NCI-H2196 treated with DMSO at 0.1 percent for 48 hours (cell line): ENCODE data around the gene FOXP4.
A peak's percentile ranks its signal among the peaks of the same experiment; 100 is the strongest.
"Not testable (repeated sequence)": the region's sequence is repeated elsewhere in the genome, so short reads cannot be mapped to it uniquely, and the experiment has no call there.

Experiments
- DNase-seq: peaks from one replicate; lab custom pipeline; 2025; ENCODE audit not compliant: unreplicated experiment; lab: John Stamatoyannopoulos, UW

The FOXP4 gene

DNA sequence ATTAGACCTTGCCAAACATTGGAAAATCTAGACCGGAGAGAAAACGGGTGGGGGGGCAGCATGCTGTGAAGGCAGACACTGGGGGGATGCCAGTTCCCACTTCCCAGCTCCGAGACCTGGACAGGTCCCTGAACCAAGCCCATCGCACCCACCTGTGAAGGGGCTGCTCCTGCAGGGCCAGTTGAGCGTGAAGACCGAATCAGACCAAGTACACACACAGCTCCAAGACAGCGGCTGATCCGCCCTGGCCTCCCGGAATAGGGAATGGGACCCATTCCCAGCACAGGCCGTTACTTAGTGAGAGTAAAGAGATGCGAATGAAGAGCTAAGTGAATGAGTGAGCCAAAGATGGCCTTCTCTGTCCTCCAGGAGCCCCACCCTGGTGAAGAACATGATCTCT lies 50.6 kb downstream of the FOXP4 start:
- no peak for DNase-seq

DNA sequence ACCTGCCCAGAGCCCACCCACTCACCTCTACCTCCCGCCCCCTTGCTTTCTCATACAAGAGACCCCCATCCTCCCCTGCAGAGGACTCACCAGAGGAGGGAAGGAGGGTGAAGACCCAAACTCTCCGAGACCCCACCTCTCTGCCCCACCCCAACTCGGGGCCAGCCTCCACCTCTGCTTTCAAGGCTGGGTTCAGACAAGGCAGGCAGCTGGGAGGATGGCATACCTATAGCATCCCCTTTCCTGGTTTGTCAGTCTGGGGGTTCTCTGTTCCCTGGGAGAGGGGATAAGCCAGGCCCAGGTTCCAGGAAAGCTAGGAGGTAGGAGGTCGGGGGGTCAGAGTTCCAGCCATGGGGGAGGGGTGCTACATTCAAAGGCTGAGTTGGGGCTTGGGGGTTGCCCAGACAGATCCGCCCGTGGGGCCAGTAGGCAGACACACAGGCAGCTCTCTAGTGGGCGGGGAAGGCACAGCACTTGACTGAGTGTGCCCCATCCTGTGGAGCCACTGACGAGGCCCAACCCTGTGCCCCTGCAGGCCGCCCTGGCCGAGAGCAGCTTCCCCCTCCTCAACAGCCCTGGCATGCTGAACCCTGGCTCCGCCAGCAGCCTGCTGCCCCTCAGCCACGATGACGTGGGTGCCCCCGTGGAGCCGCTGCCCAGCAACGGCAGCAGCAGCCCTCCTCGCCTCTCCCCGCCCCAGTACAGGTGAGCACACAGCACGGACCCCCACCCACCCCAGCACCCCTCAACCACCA lies 51.2 kb downstream of the FOXP4 start:
- no peak for DNase-seq

DNA sequence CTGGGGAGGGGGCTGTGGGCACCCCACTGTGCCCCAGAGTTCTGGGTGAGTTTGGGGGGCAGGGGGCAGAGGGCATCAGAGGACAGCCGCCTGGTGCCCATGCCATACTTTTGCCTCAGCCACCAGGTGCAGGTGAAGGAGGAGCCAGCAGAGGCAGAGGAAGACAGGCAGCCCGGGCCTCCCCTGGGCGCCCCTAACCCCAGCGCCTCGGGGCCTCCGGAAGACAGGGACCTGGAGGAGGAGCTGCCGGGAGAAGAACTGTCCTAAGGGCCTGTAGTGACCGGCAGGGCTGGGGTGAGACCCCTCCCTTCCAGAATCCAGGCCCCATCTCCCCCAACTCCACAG lies 52.5 kb downstream of the FOXP4 start:
- DNase-seq: no peak

DNA sequence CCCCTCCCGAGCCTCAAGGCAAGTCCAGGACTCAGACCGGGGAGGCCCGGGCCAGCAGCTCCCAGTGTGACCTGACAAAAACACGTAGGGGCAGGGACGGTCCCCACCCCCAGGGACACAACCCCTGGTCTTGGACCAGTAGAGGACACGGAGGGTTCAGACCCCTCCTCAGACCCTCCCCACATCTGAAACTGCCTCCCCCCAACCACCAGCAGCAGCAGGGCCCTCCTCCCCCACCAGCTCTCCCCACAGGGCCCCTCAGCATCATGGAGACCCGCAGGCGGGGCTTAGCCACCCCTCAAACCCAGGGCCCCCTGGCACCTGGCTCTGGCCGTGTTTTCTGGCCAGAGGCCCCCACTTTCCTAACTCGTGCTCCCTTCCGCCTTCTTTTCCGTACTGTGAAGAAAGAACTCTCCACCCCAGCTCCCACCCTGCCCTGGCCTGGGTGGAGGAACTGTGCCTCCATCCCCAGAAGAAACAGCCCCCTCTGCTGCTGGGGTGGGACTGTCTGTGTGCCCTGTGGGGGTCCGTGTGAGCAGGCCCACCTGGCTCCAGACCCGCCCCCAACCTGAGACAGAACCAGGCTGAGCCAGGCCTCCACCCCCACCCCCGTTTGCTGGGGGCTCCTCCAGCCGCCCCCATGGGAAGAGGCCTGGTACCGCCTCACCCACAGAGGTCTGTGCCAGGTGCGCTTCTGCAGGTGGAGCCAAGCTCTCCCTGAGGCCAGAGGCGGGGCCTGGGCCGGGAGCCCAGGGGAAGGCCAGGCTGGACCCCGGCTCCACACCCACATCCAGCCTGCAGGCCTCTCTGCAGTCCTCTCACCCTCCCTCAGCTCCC lies 53.1 kb downstream of the FOXP4 start:
- no peak for DNase-seq

DNA sequence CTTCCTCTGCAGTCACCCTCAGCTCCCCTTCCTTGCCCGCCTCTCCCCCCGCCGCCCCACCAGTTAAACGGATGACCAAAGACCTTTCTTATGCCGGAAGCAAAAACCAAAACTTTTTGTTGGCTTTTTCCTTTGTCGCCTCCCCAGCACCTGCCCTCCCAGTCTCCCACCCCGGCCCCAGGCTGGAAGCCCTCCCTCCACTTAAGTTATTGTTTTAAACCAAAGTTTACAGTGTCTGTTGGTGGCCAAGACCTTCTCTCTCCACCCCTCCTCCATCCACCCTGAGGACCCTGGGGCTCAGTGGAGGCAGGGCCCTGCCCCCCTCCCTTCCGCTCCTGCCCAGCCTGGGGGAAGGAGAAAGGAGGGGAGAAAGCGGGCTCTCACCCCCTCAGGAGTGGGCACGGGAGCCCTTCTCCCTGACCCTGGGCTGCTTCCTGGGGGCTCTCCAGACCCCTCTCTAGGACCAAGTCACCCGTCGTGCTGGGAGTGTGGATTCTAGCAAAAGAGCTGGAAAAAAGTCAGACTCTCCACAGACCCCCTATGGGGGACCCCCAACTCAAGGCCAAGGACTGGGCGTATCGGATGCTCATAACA lies 53.8 kb downstream of the FOXP4 start:
- DNase-seq: no peak

DNA sequence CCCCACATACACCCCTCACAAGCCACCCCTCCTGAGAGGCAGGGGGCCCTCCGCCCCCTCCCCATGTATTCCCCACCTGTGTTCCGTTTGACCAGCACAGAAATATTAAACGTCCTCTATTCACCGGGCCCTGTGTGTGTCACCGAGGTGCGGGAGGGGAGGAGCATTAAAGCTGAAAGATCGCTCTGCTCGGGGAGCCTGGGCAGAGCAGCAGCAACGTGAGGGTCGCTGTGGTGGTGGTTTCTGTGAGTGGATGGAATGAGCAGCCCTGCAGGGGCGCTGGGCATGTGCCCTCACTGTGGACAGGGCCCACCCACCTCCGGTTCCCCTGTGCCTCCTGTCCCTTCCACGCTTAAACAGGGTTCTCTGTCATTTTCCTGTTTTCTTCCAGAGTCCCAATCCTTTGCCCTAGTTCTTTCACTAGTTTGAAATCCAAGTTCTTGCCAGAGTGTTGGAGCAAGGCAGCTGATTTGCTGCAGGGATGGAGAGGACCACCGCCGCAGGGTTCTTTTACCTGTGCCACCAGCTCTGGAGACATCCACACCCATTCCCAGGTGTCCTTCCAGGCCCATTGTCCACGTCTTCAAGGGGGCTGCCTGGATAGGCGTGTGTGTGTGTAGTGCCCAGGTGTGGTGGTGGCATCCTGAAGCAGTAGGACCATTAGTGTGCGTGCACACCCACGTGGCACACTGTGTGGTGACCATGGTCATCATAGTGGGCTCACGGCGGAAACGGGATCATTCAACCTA lies 54.5 kb downstream of the FOXP4 start:
- DNase-seq: no peak

DNA sequence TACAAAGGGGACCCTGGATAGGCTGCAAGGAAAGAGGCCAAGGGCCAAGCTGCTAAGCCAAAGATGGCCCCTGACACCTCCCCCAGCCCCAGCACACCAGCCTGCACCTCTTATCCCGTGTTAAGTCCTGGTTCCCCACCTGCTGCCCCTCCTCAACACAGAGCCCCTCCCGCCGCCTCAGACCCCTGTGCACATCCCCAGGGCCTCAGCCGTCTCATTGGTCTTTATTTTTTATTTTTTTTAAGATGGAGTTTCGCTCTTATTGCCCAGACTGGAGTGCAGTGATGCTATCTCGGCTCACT lies 55.0 kb downstream of the FOXP4 start:
- DNase-seq: no peak

DNA sequence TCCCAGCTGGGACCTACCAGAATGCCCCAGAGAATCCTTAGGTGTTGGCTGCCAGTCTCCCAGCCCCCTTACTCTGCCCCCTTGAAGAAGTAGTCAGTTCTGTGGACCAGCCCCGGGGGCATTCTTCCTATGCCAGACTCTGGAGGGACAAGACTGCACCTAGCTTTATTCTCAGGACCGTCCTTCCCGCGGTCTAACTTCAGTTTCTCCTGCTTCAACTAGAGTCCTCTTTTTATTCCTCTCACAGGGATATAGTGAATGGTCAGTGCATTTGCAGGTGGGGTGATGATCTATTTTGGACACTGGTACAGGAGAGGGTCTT lies 56.2 kb downstream of the FOXP4 start:
- no peak for DNase-seq

DNA sequence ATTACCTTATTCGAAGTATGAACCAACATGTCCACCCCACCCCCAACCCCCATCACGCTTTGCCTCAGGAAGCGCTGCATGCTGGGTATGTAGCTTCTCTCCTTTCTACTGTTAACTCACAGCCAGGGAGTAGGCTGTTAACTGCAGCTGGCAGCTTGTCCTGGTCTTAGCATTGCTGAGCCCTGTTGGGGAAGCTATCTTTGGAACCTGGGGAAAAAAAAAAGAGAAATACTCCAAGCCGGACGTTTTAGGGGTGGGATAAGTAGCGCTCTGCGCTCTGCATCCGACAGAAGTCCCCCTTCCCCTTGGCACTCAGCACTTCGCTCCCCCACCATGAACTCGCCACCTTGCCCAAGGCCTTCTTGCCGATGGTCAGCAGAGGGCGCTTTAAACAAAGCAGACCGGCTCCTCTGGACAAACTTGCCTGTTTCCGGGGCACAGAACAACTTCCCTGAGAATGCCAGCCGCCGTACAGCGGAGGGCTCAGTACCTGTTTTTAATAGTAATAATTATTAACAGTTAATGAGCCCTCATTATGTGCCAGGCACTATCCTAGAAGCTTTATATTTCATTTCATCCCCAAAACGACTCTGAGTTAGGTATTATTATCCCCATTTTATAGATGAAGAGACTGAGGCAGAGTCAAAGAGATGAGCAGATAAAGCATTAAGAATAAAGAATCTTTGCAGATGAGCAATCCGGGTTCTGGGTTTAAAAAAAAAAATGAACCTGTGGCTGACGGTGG lies 56.9 kb downstream of the FOXP4 start:
- peak; percentile 73 for DNase-seq

DNA sequence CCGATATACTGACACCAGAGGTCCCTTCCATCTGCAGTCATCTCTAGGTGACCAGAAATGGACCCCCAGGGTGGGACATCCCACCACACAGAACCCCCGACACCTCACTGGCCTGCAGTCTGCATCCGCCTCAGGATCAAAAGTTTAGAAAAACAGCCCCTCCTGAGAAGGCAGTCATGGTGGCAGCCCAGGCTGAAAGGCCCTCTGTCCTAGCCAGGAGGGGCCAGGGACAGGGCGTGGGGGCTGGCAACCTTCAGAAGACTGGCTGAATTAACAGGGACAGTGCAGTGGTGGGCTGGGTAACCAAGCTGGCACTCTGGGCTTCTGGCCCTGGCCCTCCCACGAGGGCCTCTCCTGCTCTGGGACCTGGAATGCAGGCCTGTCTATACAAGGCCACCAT lies 57.8 kb downstream of the FOXP4 start:
- DNase-seq: no peak

DNA sequence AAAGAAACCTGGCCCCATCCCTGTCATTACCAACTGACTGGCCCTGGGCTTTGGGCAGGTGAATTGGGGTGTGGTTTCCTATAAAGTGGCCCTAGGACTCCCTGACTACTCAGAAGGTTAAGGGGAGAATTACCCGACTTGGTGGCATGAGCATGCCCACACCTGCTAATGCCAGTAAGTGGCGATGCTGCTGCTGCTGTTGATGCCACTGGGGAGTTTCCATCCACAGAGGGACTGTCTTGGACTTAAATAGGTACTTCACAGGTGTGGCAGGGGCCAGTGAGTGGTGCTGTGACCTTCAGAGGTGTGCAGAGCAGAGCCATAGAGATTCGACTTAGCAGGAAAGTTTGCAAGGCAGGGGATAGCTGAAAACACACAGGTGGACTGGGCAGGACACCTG lies 59.5 kb downstream of the FOXP4 start:
- DNase-seq: no peak

DNA sequence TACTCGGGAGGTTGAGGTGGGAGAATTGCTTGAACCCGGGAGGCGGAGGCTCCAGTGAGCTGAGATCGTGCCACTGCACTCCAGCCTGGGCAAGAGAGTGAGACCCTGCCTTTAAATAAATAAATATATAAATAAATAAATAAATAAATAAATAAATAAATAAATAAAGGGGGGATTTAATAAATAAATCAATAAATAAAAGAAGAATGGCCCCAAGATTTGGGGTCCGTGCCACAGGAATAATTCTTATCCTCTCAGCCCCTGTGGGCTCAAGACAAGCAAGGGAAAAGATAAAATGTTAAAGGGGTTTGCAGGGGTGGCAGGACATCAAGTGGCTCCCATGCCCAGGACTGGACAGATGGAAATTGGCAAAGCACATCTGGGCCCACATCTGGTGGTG lies 60.9 kb downstream of the FOXP4 start:
- DNase-seq: no peak

DNA sequence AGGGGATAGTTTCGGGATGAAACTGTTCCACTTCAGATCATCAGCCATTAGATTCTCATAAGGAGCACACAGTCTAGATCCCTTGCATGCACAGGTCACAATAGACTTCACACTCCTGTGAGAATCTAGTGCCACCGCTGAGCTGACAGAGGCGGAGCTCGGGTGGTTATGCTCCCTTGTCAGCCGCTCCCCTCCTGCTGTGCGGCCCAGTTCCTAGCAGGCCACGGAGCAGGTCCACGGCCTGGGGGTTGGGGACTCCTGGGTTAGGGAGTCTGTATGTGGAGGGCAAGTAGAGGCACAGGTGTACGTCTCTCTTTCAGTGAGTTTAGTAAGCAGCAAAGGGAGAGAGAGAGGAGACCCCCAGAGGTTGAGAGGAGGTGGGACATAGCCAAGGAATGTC lies 61.6 kb downstream of the FOXP4 start:
- DNase-seq: no peak

DNA sequence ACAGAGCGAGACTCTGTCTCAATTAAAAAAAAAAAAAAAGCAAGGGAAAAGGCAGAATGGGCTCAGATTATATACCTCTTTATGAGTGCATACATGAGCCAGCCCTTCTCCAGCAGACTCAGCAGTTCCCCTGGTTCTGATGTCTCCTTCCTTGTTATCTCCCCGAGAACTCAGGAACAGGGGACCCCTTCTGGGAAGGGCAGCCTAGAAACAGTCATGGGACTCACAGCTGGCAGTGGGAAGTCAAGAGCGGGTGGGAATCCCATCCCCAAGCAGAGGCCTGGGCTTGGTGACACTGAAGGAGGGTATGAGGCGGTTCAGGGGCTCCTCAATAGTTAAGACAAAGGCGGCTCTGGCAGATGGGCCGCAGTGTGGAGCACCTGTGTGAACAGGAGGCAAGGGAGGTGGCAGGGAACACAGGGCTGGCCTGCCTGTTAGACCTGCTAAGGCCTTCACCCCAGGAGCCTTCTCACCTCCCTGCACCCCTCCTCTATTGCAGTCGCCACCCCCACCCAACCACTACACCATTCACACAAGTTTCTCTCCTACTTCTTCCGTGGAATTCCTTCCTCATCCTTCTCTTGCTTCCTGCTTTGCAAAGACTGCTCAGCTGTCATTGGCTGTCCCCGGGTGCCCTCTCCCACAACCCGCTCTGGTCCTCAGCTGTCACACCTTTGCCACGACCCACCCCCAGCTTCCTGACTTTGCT lies 62.4 kb downstream of the FOXP4 start:
- DNase-seq: no peak

DNA sequence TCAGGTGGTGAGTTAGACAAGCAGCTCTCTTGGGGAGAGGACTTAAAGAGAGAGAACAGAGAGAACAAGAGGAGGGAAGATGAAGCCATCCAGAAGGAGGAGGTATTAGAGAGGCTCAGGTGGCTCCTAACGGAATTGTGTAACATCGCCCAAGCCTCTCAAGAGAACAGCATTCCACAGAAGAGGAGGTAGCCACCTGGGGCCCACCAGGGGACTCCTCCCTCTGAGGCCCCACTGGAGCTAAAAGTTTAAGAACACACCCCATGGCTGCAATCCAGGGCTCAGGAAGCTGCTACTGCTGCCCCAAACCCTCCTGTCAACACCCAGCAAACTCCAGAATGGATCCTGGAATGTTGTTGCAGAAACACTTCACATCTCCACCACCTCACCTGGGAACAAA lies 68.5 kb downstream of the FOXP4 start:
- no peak for DNase-seq

DNA sequence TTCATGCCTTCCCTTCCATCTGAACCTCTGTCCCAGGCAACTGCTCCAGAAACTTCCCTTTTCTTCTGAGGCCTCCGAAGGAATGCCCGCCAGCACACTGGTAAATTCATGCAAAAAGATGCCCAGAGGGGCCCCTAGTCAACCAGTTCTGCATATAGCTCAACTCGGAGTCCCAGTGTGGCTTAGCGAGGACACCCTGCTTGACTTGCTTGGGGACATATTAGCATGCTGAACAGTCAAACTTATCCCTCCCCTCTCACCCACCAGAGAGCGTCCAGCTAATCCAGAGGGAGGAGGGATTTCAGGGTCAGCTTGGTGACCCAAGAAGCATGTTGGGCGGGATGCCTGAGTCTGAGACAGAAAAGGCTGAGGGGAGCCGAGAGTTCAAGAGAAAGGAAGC lies 69.1 kb downstream of the FOXP4 start:
- no peak for DNase-seq

DNA sequence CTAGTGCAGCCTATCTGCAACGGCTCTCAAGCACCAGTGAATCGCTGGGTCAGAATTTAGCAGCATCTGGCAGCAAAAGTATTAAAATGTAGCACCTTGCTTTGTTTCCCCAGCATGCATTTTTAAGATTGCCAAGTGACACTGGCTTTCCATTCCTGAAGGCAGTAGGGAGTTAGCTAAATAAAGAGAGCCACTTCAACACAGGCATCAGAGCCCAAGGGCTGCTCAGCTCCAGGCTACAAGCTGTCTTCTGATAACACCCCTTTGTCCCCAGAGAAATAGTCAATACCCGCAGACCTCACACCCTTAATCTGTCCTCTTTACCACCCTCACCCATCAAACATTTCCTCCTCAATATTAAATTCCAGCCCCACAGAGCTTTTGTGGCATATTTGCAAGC lies 72.4 kb downstream of the FOXP4 start:
- DNase-seq: no peak

DNA sequence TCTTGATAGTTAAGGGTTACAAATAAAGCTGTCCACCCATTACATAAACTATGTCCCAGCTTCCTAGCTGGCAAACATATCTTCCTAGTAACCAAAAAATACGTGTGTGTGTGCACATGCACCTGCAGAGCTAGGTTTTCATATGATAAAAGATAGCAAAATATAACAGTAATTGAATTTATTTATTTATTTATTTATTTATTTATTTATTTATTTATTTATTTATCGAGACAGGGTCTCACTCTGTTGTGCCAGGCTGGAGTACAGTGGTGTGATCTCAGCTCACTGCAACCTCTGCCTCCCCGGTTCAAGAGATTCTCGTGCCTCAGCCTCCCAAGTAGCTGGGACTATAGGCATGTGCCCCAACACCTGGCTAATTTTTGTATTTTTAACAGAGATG lies 73.0 kb downstream of the FOXP4 start:
- not testable (repeated sequence) for DNase-seq

DNA sequence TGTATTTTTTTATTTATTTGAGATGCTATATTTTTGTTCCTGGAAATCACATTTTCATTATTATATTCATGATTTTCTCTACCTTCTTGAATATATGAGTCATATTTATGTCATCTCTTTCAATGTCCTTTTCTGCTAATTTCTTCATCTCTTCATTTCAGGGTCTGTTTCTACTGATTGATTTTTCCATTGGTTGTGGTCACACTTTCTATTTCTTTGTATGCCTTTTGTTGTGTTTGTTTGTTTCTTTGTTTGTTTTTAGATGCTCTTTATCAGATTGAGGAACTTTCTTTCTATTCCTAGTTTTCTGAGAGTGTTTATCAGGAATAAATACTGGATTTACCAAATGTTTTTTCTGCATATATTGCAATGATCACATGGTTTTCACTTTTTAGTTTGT lies 75.2 kb downstream of the FOXP4 start:
- DNase-seq: no peak

DNA sequence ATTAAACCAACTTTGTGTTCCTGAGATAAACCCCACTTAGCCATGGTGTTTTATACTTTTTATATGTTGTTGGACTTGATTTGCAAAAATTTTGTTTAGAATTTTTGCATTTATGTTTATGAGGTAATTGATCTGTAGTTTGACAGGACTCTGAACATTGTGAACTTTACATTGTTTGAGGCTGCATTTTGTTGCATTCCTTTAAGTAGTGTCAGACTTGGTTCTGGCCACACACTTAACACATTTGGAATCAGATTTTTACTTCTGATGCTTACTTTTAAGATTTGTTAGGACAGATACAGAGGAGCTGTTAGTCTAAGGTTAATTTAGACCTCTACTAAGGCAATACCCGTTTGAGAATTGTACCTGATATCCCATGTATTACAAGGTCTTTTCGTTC lies 75.6 kb downstream of the FOXP4 start:
- DNase-seq: no peak
